Trophoblast cell (in vitro differentiated cells and primary cell): ENCODE measurements around the gene TRAFD1. TPM values are rescaled to one million over a fixed set of nuclear protein-coding genes. Genes with fewer than 3 reads are reported as not detected.

Experiments used
- DNase-seq, 2 donors: peaks; one replicate each; pipeline ENCODE4 v3.0.0-alpha.2; 2016
- H2AFZ ChIP-seq: 2 replicates; pipeline ENCODE4 v1.6.1; 2013; ENCODE audit warnings: low read length, moderate library complexity, mild to moderate bottlenecking; ENCODE audit not compliant: insufficient read depth, poor library complexity
- H2AK5ac ChIP-seq: 2 replicates; pipeline ENCODE4 v1.6.1; 2013; ENCODE audit warnings: mild to moderate bottlenecking, low read length
- H2BK120ac ChIP-seq: 2 replicates; pipeline ENCODE4 v1.6.1; 2013; ENCODE audit warnings: low read length, mild to moderate bottlenecking, moderate library complexity; ENCODE audit not compliant: insufficient read depth, poor library complexity
- H2BK12ac ChIP-seq: 2 replicates; pipeline ENCODE4 v1.6.1; 2013; ENCODE audit warnings: mild to moderate bottlenecking, low read length, moderate library complexity
- H2BK5ac ChIP-seq: 2 replicates; pipeline ENCODE4 v1.6.1; 2013; ENCODE audit warnings: low read length, low read depth, moderate library complexity, mild to moderate bottlenecking; ENCODE audit not compliant: poor library complexity
- H3K14ac ChIP-seq: 2 replicates; pipeline ENCODE4 v1.6.1; 2013; ENCODE audit warnings: mild to moderate bottlenecking, low read length
- H3K18ac ChIP-seq: 2 replicates; pipeline ENCODE4 v1.6.1; 2013; ENCODE audit warnings: mild to moderate bottlenecking, low read length
- H3K23ac ChIP-seq: 2 replicates; pipeline ENCODE4 v1.6.1; 2013; ENCODE audit warnings: low read length
- H3K27ac ChIP-seq: 2 replicates; pipeline ENCODE4 v1.5.1; 2013; ENCODE audit warnings: low read depth, mild to moderate bottlenecking, inconsistent platforms, low read length, moderate library complexity
- H3K27me3 ChIP-seq: 2 replicates; pipeline ENCODE4 v1.6.1; 2013; ENCODE audit warnings: inconsistent platforms, mild to moderate bottlenecking, low read length, moderate library complexity; ENCODE audit not compliant: insufficient read depth
- H3K36me3 ChIP-seq, 2 experiments: 1 replicate in 1 of 2; 2 replicates in 1 of 2; pipeline ENCODE4 v1.6.1; 2013; ENCODE audit warnings: low read length in 2 of 2, mild to moderate bottlenecking in 2 of 2, moderate library complexity in 1 of 2; ENCODE audit not compliant: insufficient read depth in 2 of 2, control insufficient read depth in 1 of 2
- H3K4ac ChIP-seq: 2 replicates; pipeline ENCODE4 v1.6.1; 2013; ENCODE audit warnings: low read depth, mild to moderate bottlenecking, low read length, moderate library complexity
- H3K4me1 ChIP-seq, 2 experiments: 1 replicate in 1 of 2; 2 replicates in 1 of 2; pipeline ENCODE4 v1.6.1; 2013; ENCODE audit warnings: low read length in 2 of 2, mild to moderate bottlenecking in 2 of 2, moderate library complexity in 1 of 2; ENCODE audit not compliant: insufficient read depth in 2 of 2, control insufficient read depth in 1 of 2
- H3K4me2 ChIP-seq: 2 replicates; pipeline ENCODE4 v1.6.1; 2013; ENCODE audit warnings: inconsistent platforms, mild to moderate bottlenecking, low read length, moderate library complexity
- H3K4me3 ChIP-seq: 2 replicates; pipeline ENCODE4 v1.5.1; 2013; ENCODE audit warnings: mild to moderate bottlenecking, low read depth, low read length, inconsistent platforms
- H3K79me1 ChIP-seq: one replicate; pipeline ENCODE4 v1.6.1; 2013; ENCODE audit warnings: low read length
- H3K79me2 ChIP-seq: 2 replicates; pipeline ENCODE4 v1.6.1; 2013; ENCODE audit warnings: low read length, mild to moderate bottlenecking; ENCODE audit not compliant: control insufficient read depth, insufficient read depth, poor library complexity
- H3K9ac ChIP-seq: 2 replicates; pipeline ENCODE4 v1.6.1; 2013; ENCODE audit warnings: mild to moderate bottlenecking, low read length
- H3K9me3 ChIP-seq: 2 replicates; pipeline ENCODE4 v1.6.1; 2013; ENCODE audit warnings: low read depth, mild to moderate bottlenecking, control low read depth, inconsistent platforms, low read length; ENCODE audit not compliant: insufficient read depth
- H4K12ac ChIP-seq: 2 replicates; pipeline ENCODE4 v1.6.1; 2013; ENCODE audit warnings: low read depth, mild to moderate bottlenecking, low read length, moderate library complexity
- H4K8ac ChIP-seq: 2 replicates; pipeline ENCODE4 v1.6.1; 2013; ENCODE audit warnings: low read depth, mild to moderate bottlenecking, low read length, moderate library complexity
- H4K91ac ChIP-seq: one replicate; pipeline ENCODE4 v1.6.1; 2013; ENCODE audit warnings: low read depth, mild to moderate bottlenecking, low read length, moderate library complexity
- WGBS: extraction: QIAGEN DNeasy Blood & Tissue Kit; methylation state at CpG from one replicate; pipeline ENCODE4 v1.1.7; 2013; ENCODE audit warnings: missing lambda C conversion rate; ENCODE audit not compliant: insufficient read length, insufficient coverage; ENCODE audit errors: extremely low coverage; 5-methylcytosine and 5-hydroxymethylcytosine counted together
- polyA plus RNA-seq: library from polyadenylated mRNA; stranded (reverse); fragments of 200-250 nt; gene quantifications from 2 replicates; pipeline ENCODE4 v1.2.3, GENCODE V29; 2013

Gene TRAFD1
- 15.0 and 16.1 TPM in 2 replicates for polyA plus RNA-seq

DNA sequence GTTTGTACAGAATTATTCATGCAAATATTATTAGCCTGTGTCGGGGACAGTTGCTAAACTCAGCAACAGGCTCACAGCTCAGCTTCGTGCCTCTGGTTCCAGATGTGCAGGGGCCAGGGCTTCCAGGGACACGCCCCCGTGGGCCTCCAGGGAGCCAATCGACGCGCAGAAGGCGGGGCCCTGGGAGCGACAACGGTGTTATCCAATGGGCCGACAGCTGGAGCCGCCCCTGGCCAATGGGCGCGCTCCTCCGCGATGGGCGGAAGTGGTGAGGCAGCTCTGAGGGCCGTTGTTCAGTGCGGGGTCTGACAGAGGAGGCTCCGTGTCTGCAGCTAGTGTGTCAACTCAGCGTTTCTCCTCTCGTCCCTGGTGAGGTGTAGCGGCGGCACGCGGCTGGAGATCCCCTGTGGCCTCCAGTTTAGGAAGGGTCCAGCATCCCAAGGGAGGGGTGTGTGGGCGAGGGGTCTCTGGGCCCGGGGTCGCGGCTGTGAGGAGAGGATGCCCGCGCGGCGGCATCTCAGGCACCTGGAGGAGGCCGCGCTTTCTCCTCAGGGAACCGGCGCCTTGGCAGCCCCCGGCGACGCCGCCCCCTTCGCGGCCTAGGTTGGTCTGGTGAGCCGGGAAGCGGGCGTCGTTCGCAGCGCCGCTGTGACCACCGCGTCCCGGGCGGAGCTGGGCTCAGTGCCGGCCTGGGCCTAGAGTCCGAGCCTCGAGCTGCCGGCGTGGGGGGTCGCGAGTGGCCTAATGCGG lies at the start of gene TRAFD1:
TSS of gene TRAFD1 (plus strand) at position 311 of the 750 bp plus-strand sequence. CDS start 4,963 bp downstream, outside the sequence.
- H3K4me3 ChIP-seq, result peak within 1 kb of the TSS; percentile 98
- H2AK5ac ChIP-seq, result no peak within 1 kb of the TSS
- H3K79me2 ChIP-seq, result peaks cover 2% of the 10 kb centered on the region
- no peak within 1 kb of the TSS for H3K23ac ChIP-seq
- peak within 1 kb of the TSS; percentile 85 for H3K9ac ChIP-seq
- no peak within 1 kb of the TSS for H2BK12ac ChIP-seq
- H3K4me2 ChIP-seq, result peak within 1 kb of the TSS; percentile 82
- no peak within 1 kb of the TSS for H3K27ac ChIP-seq
- H3K79me1 ChIP-seq, result peaks cover 2% of the 10 kb centered on the region
- H3K36me3 ChIP-seq, result no peaks in the 10 kb centered on the region
- no peak within 1 kb of the TSS for H4K91ac ChIP-seq
- peak within 1 kb of the TSS; percentile 58 for H3K14ac ChIP-seq
- no peak within 1 kb of the TSS for H2BK120ac ChIP-seq
- no peaks in the 10 kb centered on the region for H3K9me3 ChIP-seq
- H3K4me1 ChIP-seq, result peaks cover 0 to 4% of the 10 kb centered on the region in 2 experiments
- DNase-seq, result peak; percentile 98 to 99
- H4K8ac ChIP-seq, result peak within 1 kb of the TSS; percentile 49
- peak within 1 kb of the TSS; percentile 24 for H3K18ac ChIP-seq
- peak within 1 kb of the TSS; percentile 23 for H2AFZ ChIP-seq
- no peaks in the 10 kb centered on the region for H3K27me3 ChIP-seq
- H4K12ac ChIP-seq, result peak within 1 kb of the TSS; percentile 55
- H2BK5ac ChIP-seq, result no peak within 1 kb of the TSS
- WGBS, result no CpG with 5 or more reads among the region's 63 CpGs
- H3K4ac ChIP-seq, result peak within 1 kb of the TSS; percentile 54

DNA sequence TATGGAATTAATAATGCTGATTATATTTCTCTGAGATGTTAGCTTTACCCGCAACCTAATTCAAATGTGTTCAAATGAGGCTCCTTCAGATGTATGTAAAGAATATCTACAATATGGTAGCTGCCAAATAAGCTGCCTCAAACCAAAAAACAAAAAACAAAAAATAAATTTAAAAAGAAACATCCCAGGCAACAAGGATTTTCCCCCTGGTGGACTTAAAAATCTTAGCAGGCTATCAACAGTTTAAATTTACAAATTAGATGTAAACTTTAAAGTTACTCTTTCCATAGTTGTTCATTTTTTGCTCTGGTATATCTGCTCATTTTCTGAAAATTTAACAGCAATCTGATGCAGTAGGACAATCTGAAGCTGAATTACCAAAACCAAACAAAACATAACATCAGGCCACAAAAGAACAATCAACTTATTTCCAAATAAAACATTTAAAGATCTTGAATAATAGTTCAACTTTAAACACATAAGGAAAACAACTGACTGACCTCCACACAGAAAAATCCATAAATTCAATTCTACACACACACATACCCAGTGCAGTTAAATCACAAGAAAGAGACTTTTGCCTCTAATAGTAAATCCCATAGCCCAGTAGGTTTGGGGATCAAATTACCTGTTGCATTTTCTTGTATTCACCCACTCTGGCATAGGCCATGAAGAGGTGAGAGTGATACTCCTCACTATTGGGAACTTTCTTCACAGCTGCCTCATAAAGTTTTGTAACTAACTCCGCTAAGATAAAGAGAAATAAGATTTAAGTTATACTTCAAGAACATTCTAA lies 38.1 kb upstream of the TRAFD1 start:
- peaks cover 23 to 28% of the 10 kb centered on the region in 2 experiments for H3K36me3 ChIP-seq
- H3K4me2 ChIP-seq, result no peak overlapping the region
- H3K14ac ChIP-seq, result no peak overlapping the region
- no peak overlapping the region for H3K4me3 ChIP-seq
- no peak overlapping the region for H3K23ac ChIP-seq
- H3K79me2 ChIP-seq, result no peaks in the 10 kb centered on the region
- no peak overlapping the region for H4K8ac ChIP-seq
- H2BK12ac ChIP-seq, result no peak overlapping the region
- no peak for DNase-seq
- no peak overlapping the region for H3K4ac ChIP-seq
- no CpG with 5 or more reads among the region's 2 CpGs for WGBS
- no peaks in the 10 kb centered on the region for H3K27me3 ChIP-seq
- no peak overlapping the region for H4K91ac ChIP-seq
- no peaks in the 10 kb centered on the region for H3K9me3 ChIP-seq
- H4K12ac ChIP-seq, result no peak overlapping the region
- H3K18ac ChIP-seq, result no peak overlapping the region
- H2AK5ac ChIP-seq, result no peak overlapping the region
- no peaks in the 10 kb centered on the region for H3K4me1 ChIP-seq
- H2BK120ac ChIP-seq, result no peak overlapping the region
- no peak overlapping the region for H2BK5ac ChIP-seq
- H3K9ac ChIP-seq, result no peak overlapping the region
- H2AFZ ChIP-seq, result no peak overlapping the region
- H3K27ac ChIP-seq, result no peak overlapping the region
- no peaks in the 10 kb centered on the region for H3K79me1 ChIP-seq

- WGBS, result no CpG with 5 or more reads among the region's 1 CpG
- Histone ChIP-seq H3K23ac (no peak overlapping the region), H3K9me3 (no peaks in the 10 kb centered on the region)
Observed at GRCh38 chr12:112087851-112088250, 37.5 kb upstream of the TRAFD1 start.

GRCh38 chr12:112091563-112091962 lies 33.8 kb upstream of the TRAFD1 start:
- Histone ChIP-seq H3K27ac (no peak overlapping the region), H2AK5ac (no peak overlapping the region), H3K36me3 (peaks cover 22 to 26% of the 10 kb centered on the region in 2 experiments), H2BK5ac (no peak overlapping the region), H3K14ac (no peak overlapping the region), H3K4ac (no peak overlapping the region), H3K18ac (no peak overlapping the region), H4K91ac (no peak overlapping the region), H3K79me1 (no peaks in the 10 kb centered on the region), H3K9me3 (no peaks in the 10 kb centered on the region), H3K23ac (no peak overlapping the region), H3K4me1 (no peaks in the 10 kb centered on the region), H3K4me3 (no peak overlapping the region), H2AFZ (no peak overlapping the region), H3K79me2 (peaks cover 1% of the 10 kb centered on the region), H3K4me2 (no peak overlapping the region), H3K9ac (no peak overlapping the region), H2BK12ac (no peak overlapping the region), H4K8ac (no peak overlapping the region), H4K12ac (no peak overlapping the region), H3K27me3 (no peaks in the 10 kb centered on the region), H2BK120ac (no peak overlapping the region)
- no CpG with 5 or more reads among the region's 3 CpGs for WGBS
- peak; percentile 30 to 62 for DNase-seq

More at GRCh38 chr12:112087851-112088250, 37.5 kb upstream of the TRAFD1 start:
- Histone ChIP-seq H3K14ac (no peak overlapping the region), H3K4me1 (no peaks in the 10 kb centered on the region), H2BK120ac (no peak overlapping the region), H4K12ac (no peak overlapping the region), H3K18ac (no peak overlapping the region), H2BK5ac (no peak overlapping the region), H3K79me1 (no peaks in the 10 kb centered on the region), H3K36me3 (peaks cover 27 to 32% of the 10 kb centered on the region in 2 experiments), H3K4ac (no peak overlapping the region), H2AFZ (no peak overlapping the region), H3K27me3 (no peaks in the 10 kb centered on the region), H2BK12ac (no peak overlapping the region), H3K4me3 (no peak overlapping the region), H2AK5ac (no peak overlapping the region), H4K91ac (no peak overlapping the region), H3K9ac (no peak overlapping the region), H3K79me2 (no peaks in the 10 kb centered on the region), H3K27ac (no peak overlapping the region), H3K4me2 (no peak overlapping the region), H4K8ac (no peak overlapping the region)
- DNase-seq, result no peak
